ENCODE data around the gene ALDOC.

GRCh38 chr17:28537219-28537610, 39.5 kb downstream of the ALDOC start:
- TF ChIP-seq MAX (IDR thresholded peaks at IDR 0.05; ENCODE audit: low read depth, low read length) = no peak
- TF ChIP-seq CTCF (IDR thresholded peaks at IDR 0.05; ENCODE audit: low read depth, low read length) = no peak

All from NB4 (cell line).